Lower leg skin (tissue), 3 donors: ENCODE measurements around the gene RAB1A.

ENCODE experiments used
- CTCF ChIP-seq, 3 donors: fragments of 450-650 bp; IDR thresholded peaks; one replicate each; pipeline ENCODE4 v1.5.1; 2016; ENCODE audit warnings: antibody characterized with exemption in 3 of 3, mild to moderate bottlenecking in 3 of 3, moderate library complexity in 2 of 3
- POLR2A ChIP-seq, 2 donors: fragments of 450-650 bp; IDR thresholded peaks; one replicate each; pipeline ENCODE4 v1.6.1; 2016 to 2017; ENCODE audit warnings: antibody characterized with exemption in 2 of 2, mild to moderate bottlenecking in 1 of 2, moderate library complexity in 1 of 2

- TF ChIP-seq POLR2A (IDR thresholded peaks at IDR 0.05) (no peak), CTCF (IDR thresholded peaks at IDR 0.05) (no peak)
Measured at GRCh38 chr2:65070172-65070830, 59.6 kb downstream of the RAB1A start.
